ENCODE data around the gene IRS2.

The IRS2 gene

GRCh38 chr13:109719962-109720646, 66.3 kb downstream of the IRS2 start:
- no peak for DNase-seq (ENCODE audit: extremely low spot score)
- ChIA-PET POLR2A (no interaction called here), CTCF (no interaction called here)

GRCh38 chr13:109718726-109719125, 67.7 kb downstream of the IRS2 start:
- CTCF ChIA-PET: no interaction called here
- no peak for DNase-seq (ENCODE audit: extremely low spot score)
- POLR2A ChIA-PET: no interaction called here
- TF ChIP-seq CTCF (IDR thresholded peaks at IDR 0.05; ENCODE audit: control extremely low read depth, extremely low read depth, low read depth, missing control alignments): no peak

More at GRCh38 chr13:109719962-109720646, 66.3 kb downstream of the IRS2 start:
- no peak for TF ChIP-seq CTCF (IDR thresholded peaks at IDR 0.05; ENCODE audit: control extremely low read depth, extremely low read depth, low read depth, missing control alignments)

- POLR2A ChIA-PET: no interaction called here
- CTCF ChIA-PET: no interaction called here
- no peak for DNase-seq (ENCODE audit: extremely low spot score)
- TF ChIP-seq CTCF (IDR thresholded peaks at IDR 0.05; ENCODE audit: control extremely low read depth, extremely low read depth, low read depth, missing control alignments): no peak
Measured at GRCh38 chr13:109717686-109718085, 68.7 kb downstream of the IRS2 start.

GRCh38 chr13:109715902-109716301, 70.5 kb downstream of the IRS2 start:
- no peak for TF ChIP-seq CTCF (IDR thresholded peaks at IDR 0.05; ENCODE audit: control extremely low read depth, extremely low read depth, low read depth, missing control alignments)
- POLR2A ChIA-PET: no interaction called here
- DNase-seq (ENCODE audit: extremely low spot score): no peak
- CTCF ChIA-PET: no interaction called here

- POLR2A ChIA-PET: no interaction called here
- CTCF ChIA-PET: no interaction called here
Measured at GRCh38 chr13:109713681-109714080, 72.7 kb downstream of the IRS2 start.

GRCh38 chr13:109712124-109712722, 74.2 kb downstream of the IRS2 start:
- no peak for DNase-seq (ENCODE audit: extremely low spot score)
- ChIA-PET POLR2A (no interaction called here), CTCF (interaction anchor here (2.2 kb wide), 1 partner anchor 13 kb away, joined by 5 read pairs; no protein-coding TSS in a partner anchor)
- no peak for TF ChIP-seq CTCF (IDR thresholded peaks at IDR 0.05; ENCODE audit: control extremely low read depth, extremely low read depth, low read depth, missing control alignments)

More at GRCh38 chr13:109713681-109714080, 72.7 kb downstream of the IRS2 start:
- no peak for DNase-seq (ENCODE audit: extremely low spot score)
- no peak for TF ChIP-seq CTCF (IDR thresholded peaks at IDR 0.05; ENCODE audit: control extremely low read depth, extremely low read depth, low read depth, missing control alignments)
